Keratinocyte (primary cell): ENCODE results near the gene CLPSL1. TPM values are rescaled to one million over a fixed set of nuclear protein-coding genes. Genes with fewer than 3 reads are reported as not detected.

Experiments used
- DNase-seq: peaks from one replicate; pipeline ENCODE4 v3.0.0-alpha.2; 2011; ENCODE audit warnings: low read depth, missing footprints, low spot score
- FAIRE-seq: peaks from 2 replicates; lab custom pipeline; 2011; peaks lifted over from hg19 to GRCh38; lab: Jason Lieb, UNC
- H2AFZ ChIP-seq: 2 replicates; pipeline ENCODE4 v1.6.0; 2012; ENCODE audit warnings: low read length, control low read depth, inconsistent platforms; ENCODE audit not compliant: control insufficient read depth
- H3K27ac ChIP-seq: 2 replicates; pipeline ENCODE4 v1.5.1; 2011; ENCODE audit warnings: low read length; ENCODE audit not compliant: control insufficient read depth, insufficient read depth
- H3K27me3 ChIP-seq: 3 replicates; pipeline ENCODE4 v1.6.0; 2011; ENCODE audit warnings: low read length; ENCODE audit not compliant: control insufficient read depth, insufficient read depth; ENCODE audit errors: extremely low read depth
- H3K36me3 ChIP-seq, 2 experiments: 2 replicates in 1 of 2; 3 replicates in 1 of 2; pipeline ENCODE4 v1.5.1; 2011; ENCODE audit warnings: low read length in 2 of 2, mild to moderate bottlenecking in 1 of 2; ENCODE audit not compliant: control insufficient read depth in 2 of 2, insufficient read depth in 2 of 2; ENCODE audit errors: extremely low read depth in 1 of 2
- H3K4me1 ChIP-seq: 3 replicates; pipeline ENCODE4 v1.5.1; 2011; ENCODE audit warnings: low read length; ENCODE audit not compliant: control insufficient read depth, insufficient read depth; ENCODE audit errors: extremely low read depth
- H3K4me2 ChIP-seq: 3 replicates; pipeline ENCODE4 v1.6.0; 2011; ENCODE audit warnings: low read depth, low read length; ENCODE audit not compliant: control insufficient read depth, insufficient read depth; ENCODE audit errors: extremely low read depth
- H3K4me3 ChIP-seq, 3 experiments: fragments of 200-600 bp in 1 of 3; sonication (generic) in 1 of 3; 2 replicates in 2 of 3; 3 replicates in 1 of 3; pipeline ENCODE4 v1.5.1; 2011 to 2016; ENCODE audit warnings: low read length in 3 of 3, mild to moderate bottlenecking in 3 of 3, control low read depth in 2 of 3, inconsistent platforms in 1 of 3, low read depth in 1 of 3, mixed read lengths in 1 of 3, mixed run types in 1 of 3, moderate library complexity in 1 of 3; ENCODE audit not compliant: control insufficient read depth in 2 of 3, insufficient read depth in 2 of 3; ENCODE audit errors: extremely low read depth in 1 of 3
- H3K79me2 ChIP-seq: 2 replicates; pipeline ENCODE4 v1.6.0; 2012; ENCODE audit warnings: low read length; ENCODE audit not compliant: control insufficient read depth, insufficient read depth
- H3K9ac ChIP-seq: 3 replicates; pipeline ENCODE4 v1.6.0; 2011; ENCODE audit warnings: low read length; ENCODE audit not compliant: control insufficient read depth, insufficient read depth; ENCODE audit errors: extremely low read depth
- H3K9me1 ChIP-seq: 3 replicates; pipeline ENCODE4 v1.6.0; 2011; ENCODE audit warnings: low read length; ENCODE audit not compliant: control insufficient read depth, insufficient read depth; ENCODE audit errors: extremely low read depth
- H3K9me3 ChIP-seq: 2 replicates; pipeline ENCODE4 v1.5.1; 2012; ENCODE audit warnings: low read depth, low read length; ENCODE audit not compliant: control insufficient read depth
- H4K20me1 ChIP-seq: 3 replicates; pipeline ENCODE4 v1.6.0; 2011; ENCODE audit warnings: low read length; ENCODE audit not compliant: control insufficient read depth, insufficient read depth; ENCODE audit errors: extremely low read depth
- EZH2 ChIP-seq: IDR thresholded peaks from one replicate; pipeline ENCODE4 v1.6.1; 2012; ENCODE audit warnings: inconsistent platforms, mild to moderate bottlenecking, low read length, moderate library complexity
- dilution Hi-C: fragments of 300-500 bp; cut with MboI; formaldehyde crosslinking; loops from one replicate; pipeline ENCODE4 v1.7.0; 2020; ENCODE audit warnings: low sequenced_read_pairs; ENCODE audit not compliant: extremely low pct_ligation_motif_present
- polyA plus RNA-seq, 5 experiments: library from polyadenylated mRNA; depleted of rRNA in 3 of 5; stranded (reverse) in 3 of 5; stranded (forward) in 1 of 5; unstranded in 1 of 5; fragments of >200 nt; gene quantifications; 1 replicate in 1 of 5; 2 replicates in 3 of 5; 3 replicates in 1 of 5; pipeline versions ENCODE4 v1.2.1 to v1.2.3, GENCODE V29; 2011 to 2012; ENCODE audit warnings: missing spikeins in 2 of 5, low read depth in 1 of 5, low replicate concordance in 1 of 5
- TF ChIP-seq, protein P1 (sequence below), 3 experiments: IDR thresholded peaks in 1 of 3; conservative IDR thresholded peaks in 1 of 3; optimal IDR thresholded peaks in 1 of 3; 2 replicates in 2 of 3; 3 replicates in 1 of 3; pipeline versions ENCODE3 to v1.5.1; 2011; ENCODE audit warnings: low read length in 3 of 3, mild to moderate bottlenecking in 3 of 3, moderate library complexity in 2 of 3, control low read depth in 1 of 3, inconsistent platforms in 1 of 3; ENCODE audit not compliant: insufficient read depth in 2 of 3; ENCODE audit errors: extremely low read depth in 1 of 3

The CLPSL1 gene
- polyA plus RNA-seq, 1 donor (not counting 4 experiments of a cell fraction or from before 2014, with no cell fraction given), result not detected

DNA sequence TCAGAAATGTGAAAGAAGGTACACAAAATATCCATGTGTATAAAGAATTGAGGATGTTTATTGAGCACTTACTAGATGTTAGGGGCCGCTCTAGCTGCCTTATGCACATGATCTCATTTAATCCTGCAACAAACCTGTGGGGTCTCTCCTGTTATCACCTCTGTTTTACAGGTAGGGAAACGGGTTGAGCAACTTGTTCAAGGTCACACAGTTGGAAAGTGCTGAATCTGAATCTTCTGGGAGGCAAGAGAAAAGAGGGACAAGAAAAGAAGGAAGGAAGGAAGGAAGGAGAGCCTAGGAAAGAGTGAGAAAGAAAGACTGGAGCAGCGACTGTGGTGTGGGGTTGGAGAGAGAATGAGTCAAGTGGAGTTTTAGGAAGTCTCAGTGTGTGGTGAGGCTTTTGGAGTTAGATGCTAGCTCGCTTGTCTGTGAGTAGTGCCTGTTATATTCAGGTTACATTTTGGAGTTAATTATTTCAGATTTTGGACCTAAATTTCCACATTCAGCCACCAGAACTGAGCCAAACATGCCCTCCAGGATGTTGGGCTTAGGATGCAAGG lies 7.7 kb downstream of the CLPSL1 start:
- H3K4me3 ChIP-seq, result no peak overlapping the region
- FAIRE-seq (no peak), DNase-seq (no peak)
- TF ChIP-seq, protein P1, sequence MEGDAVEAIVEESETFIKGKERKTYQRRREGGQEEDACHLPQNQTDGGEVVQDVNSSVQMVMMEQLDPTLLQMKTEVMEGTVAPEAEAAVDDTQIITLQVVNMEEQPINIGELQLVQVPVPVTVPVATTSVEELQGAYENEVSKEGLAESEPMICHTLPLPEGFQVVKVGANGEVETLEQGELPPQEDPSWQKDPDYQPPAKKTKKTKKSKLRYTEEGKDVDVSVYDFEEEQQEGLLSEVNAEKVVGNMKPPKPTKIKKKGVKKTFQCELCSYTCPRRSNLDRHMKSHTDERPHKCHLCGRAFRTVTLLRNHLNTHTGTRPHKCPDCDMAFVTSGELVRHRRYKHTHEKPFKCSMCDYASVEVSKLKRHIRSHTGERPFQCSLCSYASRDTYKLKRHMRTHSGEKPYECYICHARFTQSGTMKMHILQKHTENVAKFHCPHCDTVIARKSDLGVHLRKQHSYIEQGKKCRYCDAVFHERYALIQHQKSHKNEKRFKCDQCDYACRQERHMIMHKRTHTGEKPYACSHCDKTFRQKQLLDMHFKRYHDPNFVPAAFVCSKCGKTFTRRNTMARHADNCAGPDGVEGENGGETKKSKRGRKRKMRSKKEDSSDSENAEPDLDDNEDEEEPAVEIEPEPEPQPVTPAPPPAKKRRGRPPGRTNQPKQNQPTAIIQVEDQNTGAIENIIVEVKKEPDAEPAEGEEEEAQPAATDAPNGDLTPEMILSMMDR (optimal IDR thresholded peaks at IDR 0.05 in 1 of 3, IDR thresholded peaks at IDR 0.05 in 1 of 3, conservative IDR thresholded peaks at IDR 0.05 in 1 of 3; ENCODE audit: extremely low read depth in 1 of 3, insufficient read depth in 2 of 3, low read length in 3 of 3), result no peak
- no peak for TF ChIP-seq EZH2
- H3K9ac ChIP-seq, result no peak overlapping the region
- no peaks in the 10 kb centered on the region for H4K20me1 ChIP-seq
- H2AFZ ChIP-seq, result no peak overlapping the region
- peaks cover 37% of the 10 kb centered on the region for H3K27me3 ChIP-seq
- no peak overlapping the region for H3K27ac ChIP-seq
- H3K79me2 ChIP-seq, result no peaks in the 10 kb centered on the region
- no peaks in the 10 kb centered on the region for H3K4me1 ChIP-seq
- H3K4me2 ChIP-seq, result no peak overlapping the region
- dilution Hi-C loops, result no loop called here
- no peaks in the 10 kb centered on the region for H3K36me3 ChIP-seq
- no peaks in the 10 kb centered on the region for H3K9me3 ChIP-seq
- H3K9me1 ChIP-seq, result no peaks in the 10 kb centered on the region

DNA sequence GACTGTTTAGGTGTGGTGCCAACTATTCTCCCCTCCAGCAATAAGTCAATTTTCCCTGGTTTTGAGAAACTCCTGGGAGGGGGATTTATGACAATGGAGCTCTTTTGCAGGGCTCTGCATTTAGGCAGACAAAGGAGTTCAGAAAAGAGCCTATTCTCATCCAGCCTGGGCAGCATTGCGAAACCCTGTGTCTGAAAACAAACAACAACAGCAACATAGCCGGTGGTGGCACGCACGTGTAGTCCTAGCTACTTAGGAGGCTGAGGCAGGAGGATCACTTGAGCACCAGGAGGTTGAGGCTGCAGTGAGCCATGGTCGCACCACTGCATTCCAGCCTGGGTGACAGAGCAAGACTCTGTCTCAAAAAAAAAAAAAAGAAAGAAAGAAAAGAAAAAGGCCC lies 9.9 kb downstream of the CLPSL1 start:
- TF ChIP-seq EZH2, result no peak
- TF ChIP-seq, protein P1 (optimal IDR thresholded peaks at IDR 0.05 in 1 of 3, IDR thresholded peaks at IDR 0.05 in 1 of 3, conservative IDR thresholded peaks at IDR 0.05 in 1 of 3; ENCODE audit: extremely low read depth in 1 of 3, insufficient read depth in 2 of 3, low read length in 3 of 3), result no peak
- H3K4me3 ChIP-seq, result no peak overlapping the region
- H3K4me2 ChIP-seq, result no peak overlapping the region
- no peaks in the 10 kb centered on the region for H3K9me1 ChIP-seq
- FAIRE-seq, result no peak
- no peaks in the 10 kb centered on the region for H4K20me1 ChIP-seq
- H3K4me1 ChIP-seq, result no peaks in the 10 kb centered on the region
- no peak overlapping the region for H2AFZ ChIP-seq
- dilution Hi-C loops, result no loop called here
- no peaks in the 10 kb centered on the region for H3K36me3 ChIP-seq
- H3K79me2 ChIP-seq, result no peaks in the 10 kb centered on the region
- H3K9ac ChIP-seq, result no peak overlapping the region
- no peak overlapping the region for H3K27ac ChIP-seq
- peaks cover 37% of the 10 kb centered on the region for H3K27me3 ChIP-seq
- H3K9me3 ChIP-seq, result no peaks in the 10 kb centered on the region
- no peak for DNase-seq
